PC-3 (cell line): Measurements from ENCODE around the gene MGMT. TPM values are rescaled to one million over a fixed set of nuclear protein-coding genes. Genes with fewer than 3 reads are reported as not detected.

Source experiments
- ATAC-seq: fragments of 200-7000 bp; cut with Tn5 transposase; 2 replicates; pipeline ENCODE4 v1.9.1; 2020; ENCODE audit warnings: mild to moderate bottlenecking, moderate library complexity
- BruUV-seq: library from RNA; stranded (reverse); fragments of 400-500 nt; replicated peaks from 2 replicates; lab custom pipeline; 2021; lab: Mats Ljungman, UMichigan
- CTCF ChIA-PET: fragments of 300-600 bp; sonication (Branson Sonifier 250); formaldehyde crosslinking; loops from one replicate; lab custom pipeline; 2022; ENCODE audit warnings: antibody characterized with exemption; lab: Charles Lee
- POLR2A ChIA-PET: fragments of 300-600 bp; sonication (Branson Sonifier 250); formaldehyde crosslinking; loops from one replicate; lab custom pipeline; 2022; ENCODE audit warnings: antibody characterized with exemption; ENCODE audit not compliant: unreplicated experiment; lab: Charles Lee
- DNase-seq: peaks from one replicate; pipeline ENCODE4 v3.0.0-alpha.2; 2015
- H2AFZ ChIP-seq: fragments of 300-600 bp; sonication (generic); 2 replicates; pipeline ENCODE4 v1.6.0; 2016; ENCODE audit warnings: antibody characterized with exemption, low read length
- H3F3A ChIP-seq: fragments of 300-600 bp; sonication (generic); one replicate; pipeline ENCODE4 v1.6.0; 2017; ENCODE audit warnings: antibody characterized with exemption, low read length, control low read depth, mild to moderate bottlenecking; ENCODE audit not compliant: unreplicated experiment
- H3K27ac ChIP-seq: fragments of 300-600 bp; sonication (generic); 2 replicates; pipeline ENCODE4 v1.5.1; 2016; ENCODE audit warnings: mild to moderate bottlenecking, low read length
- H3K27me3 ChIP-seq: fragments of 300-600 bp; sonication (generic); 2 replicates; pipeline ENCODE4 v1.6.1; 2016; ENCODE audit warnings: low read length, mixed read lengths
- H3K36me3 ChIP-seq: fragments of 300-600 bp; sonication (generic); 2 replicates; pipeline ENCODE4 v1.6.1; 2016; ENCODE audit warnings: low read depth, mixed run types, low read length, mixed read lengths
- H3K4me1 ChIP-seq: fragments of 300-600 bp; sonication (generic); 2 replicates; pipeline ENCODE4 v1.5.1; 2016; ENCODE audit warnings: low read length; ENCODE audit not compliant: insufficient read depth
- H3K4me2 ChIP-seq: fragments of 300-600 bp; sonication (generic); 2 replicates; pipeline ENCODE4 v1.6.0; 2016; ENCODE audit warnings: low read length
- H3K4me3 ChIP-seq: fragments of 300-600 bp; sonication (generic); 2 replicates; pipeline ENCODE4 v1.5.1; 2016; ENCODE audit warnings: mild to moderate bottlenecking, low read length, mixed read lengths
- H3K79me2 ChIP-seq: fragments of 300-600 bp; sonication (generic); 2 replicates; pipeline ENCODE4 v1.6.1; 2017; ENCODE audit warnings: low read length, mixed read lengths
- H3K9ac ChIP-seq: fragments of 300-600 bp; sonication (generic); 2 replicates; pipeline ENCODE4 v1.6.0; 2016; ENCODE audit warnings: mild to moderate bottlenecking, low read length
- H3K9me2 ChIP-seq: fragments of 300-600 bp; sonication (generic); replicated peaks from 2 replicates; pipeline ENCODE4 v1.6.1; 2016; ENCODE audit warnings: mixed run types, low read length, mixed read lengths
- H3K9me3 ChIP-seq: fragments of 300-600 bp; sonication (generic); 2 replicates; pipeline ENCODE4 v1.6.1; 2016; ENCODE audit warnings: low read length, mixed read lengths
- H4K20me1 ChIP-seq: fragments of 300-600 bp; sonication (generic); 2 replicates; pipeline ENCODE4 v1.6.1; 2016; ENCODE audit warnings: low read length, mixed read lengths
- CTCF ChIP-seq: fragments of 300-600 bp; sonication (generic); conservative IDR thresholded peaks from 2 replicates; pipeline ENCODE4 v1.5.1; 2017; ENCODE audit warnings: antibody characterized with exemption, low read depth, mild to moderate bottlenecking, low read length
- EZH2 ChIP-seq: fragments of 300-600 bp; sonication (generic); IDR thresholded peaks from one replicate; pipeline ENCODE4 v1.6.1; 2017; ENCODE audit warnings: antibody characterized with exemption, mild to moderate bottlenecking, low read length; ENCODE audit not compliant: unreplicated experiment
- EZH2phosphoT487 ChIP-seq: fragments of 300-600 bp; sonication (generic); IDR thresholded peaks from 2 replicates; pipeline ENCODE4 v1.6.1; 2018; ENCODE audit warnings: mild to moderate bottlenecking, antibody characterized with exemption, low read length, borderline replicate concordance
- intact Hi-C: fragments of 100-400 bp; cut with micrococcal nuclease; formaldehyde crosslinking; loops from 2 replicates; pipeline ENCODE4 v1.9.0; 2023
- total RNA-seq: library from RNA; depleted of rRNA; stranded (reverse); fragments of >200 nt; gene quantifications from 2 replicates; pipeline ENCODE4 v1.2.3, GENCODE V29; 2014

MGMT gene
- total RNA-seq, 1 experiment from 2014 or later = 19.8 TPM

GRCh38 chr10:129586898-129587443 is 119.9 kb downstream of the MGMT start:
- TF ChIP-seq EZH2 = no peak
- TF ChIP-seq CTCF = no peak
- TF ChIP-seq EZH2phosphoT487 = no peak
- Histone ChIP-seq H4K20me1 (no peaks in the 10 kb centered on the region), H3K4me1 (no peaks in the 10 kb centered on the region), H3K9me3 (0 out of 2 replicates have a peak, but pooled peaks cover 8% of the 10 kb centered on the region), H3K4me2 (no peak overlapping the region), H3K9ac (no peak overlapping the region), H3K36me3 (0 out of 2 replicates have a peak, but pooled peaks cover 3% of the 10 kb centered on the region), H3F3A (no peaks in the 10 kb centered on the region), H2AFZ (no peak overlapping the region), H3K4me3 (no peak overlapping the region), H3K79me2 (no peaks in the 10 kb centered on the region), H3K27me3 (no peaks in the 10 kb centered on the region), H3K27ac (no peak overlapping the region), H3K9me2 (no peaks in the 10 kb centered on the region)
- ATAC-seq = no peak
- ChIA-PET CTCF (no interaction called here), POLR2A (no interaction called here)
- intact Hi-C loops = no loop called here
- DNase-seq = peak; percentile 2
- BruUV-seq = no TSS peak

- intact Hi-C loops = no loop called here
- H2AFZ ChIP-seq = no peak overlapping the region
- ATAC-seq (no peak), DNase-seq (no peak)
- no peaks in the 10 kb centered on the region for H3K27me3 ChIP-seq
- TF ChIP-seq EZH2phosphoT487 (no peak), CTCF (no peak), EZH2 (no peak)
- no peaks in the 10 kb centered on the region for H4K20me1 ChIP-seq
- 0 out of 2 replicates have a peak, but pooled peaks cover 3% of the 10 kb centered on the region for H3K36me3 ChIP-seq
- H3K9me3 ChIP-seq = 0 out of 2 replicates have a peak, but pooled peaks cover 8% of the 10 kb centered on the region
- H3K4me1 ChIP-seq = no peaks in the 10 kb centered on the region
- no peak overlapping the region for H3K4me2 ChIP-seq
- BruUV-seq = no TSS peak
- no peak overlapping the region for H3K4me3 ChIP-seq
- no peaks in the 10 kb centered on the region for H3F3A ChIP-seq
- ChIA-PET POLR2A (no interaction called here), CTCF (no interaction called here)
- no peak overlapping the region for H3K27ac ChIP-seq
- H3K79me2 ChIP-seq = no peaks in the 10 kb centered on the region
- H3K9ac ChIP-seq = no peak overlapping the region
- H3K9me2 ChIP-seq = no peaks in the 10 kb centered on the region
Observed at GRCh38 chr10:129589546-129589945, 122.5 kb downstream of the MGMT start.

GRCh38 chr10:129593953-129594352 is 126.9 kb downstream of the MGMT start:
- Histone ChIP-seq H4K20me1 (no peaks in the 10 kb centered on the region), H3K79me2 (no peaks in the 10 kb centered on the region), H3K4me2 (no peak overlapping the region), H3K9me2 (no peaks in the 10 kb centered on the region), H3K9me3 (no peaks in the 10 kb centered on the region), H3K27me3 (no peaks in the 10 kb centered on the region), H3K4me3 (no peak overlapping the region), H3K4me1 (no peaks in the 10 kb centered on the region), H3K27ac (no peak overlapping the region), H2AFZ (no peak overlapping the region), H3K9ac (no peak overlapping the region), H3F3A (no peaks in the 10 kb centered on the region), H3K36me3 (no peaks in the 10 kb centered on the region)
- POLR2A ChIA-PET = no interaction called here
- intact Hi-C loops = no loop called here
- ATAC-seq (no peak), DNase-seq (no peak)
- CTCF ChIA-PET = no interaction called here
- no TSS peak for BruUV-seq
- no peak for TF ChIP-seq CTCF
- TF ChIP-seq EZH2 = no peak
- TF ChIP-seq EZH2phosphoT487 = no peak
